NCI-H187 (cell line): ENCODE measurements around the gene CLSTN2.

Experiments used
- DNase-seq, 2 experiments: peaks; one replicate each; lab custom pipeline; 2025; lab: John Stamatoyannopoulos, UW

Gene CLSTN2

DNA sequence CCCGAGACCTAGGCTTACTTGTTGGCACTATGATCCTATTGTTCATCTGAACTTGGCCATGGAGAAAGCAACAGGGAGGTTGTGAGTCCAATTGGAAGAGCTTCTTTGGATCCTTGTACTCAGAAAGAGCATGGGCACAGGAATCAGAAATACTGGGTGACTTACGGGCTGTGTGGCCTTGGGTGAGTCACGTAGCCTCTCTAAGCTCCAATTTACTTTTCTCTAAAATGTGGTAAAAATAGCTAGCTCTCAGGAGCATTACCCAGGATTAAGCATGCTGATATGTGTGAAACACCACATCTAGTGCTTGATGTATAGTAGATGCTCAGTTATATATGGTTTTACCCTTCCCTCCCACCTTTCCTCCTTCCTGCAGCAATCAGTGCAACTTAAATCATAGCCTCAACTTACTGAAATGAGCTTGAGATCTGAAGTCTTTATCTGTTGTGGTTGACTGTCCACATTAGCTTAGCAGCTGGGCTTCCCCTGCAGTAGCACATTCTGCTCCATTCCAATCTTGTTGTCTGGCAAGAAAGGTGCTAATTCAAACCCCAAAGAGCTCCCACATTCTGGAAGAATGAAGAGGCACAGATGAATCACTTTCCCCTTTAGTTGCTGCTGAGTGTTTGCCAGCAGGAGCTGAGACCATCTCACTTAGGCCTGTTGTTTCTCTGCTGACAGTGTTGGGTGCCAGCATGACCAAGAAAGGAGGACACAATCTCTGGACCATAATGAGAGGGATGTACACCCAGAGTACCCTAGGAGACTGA is 443.8 kb downstream of the CLSTN2 start:
- DNase-seq, result no peak

DNA sequence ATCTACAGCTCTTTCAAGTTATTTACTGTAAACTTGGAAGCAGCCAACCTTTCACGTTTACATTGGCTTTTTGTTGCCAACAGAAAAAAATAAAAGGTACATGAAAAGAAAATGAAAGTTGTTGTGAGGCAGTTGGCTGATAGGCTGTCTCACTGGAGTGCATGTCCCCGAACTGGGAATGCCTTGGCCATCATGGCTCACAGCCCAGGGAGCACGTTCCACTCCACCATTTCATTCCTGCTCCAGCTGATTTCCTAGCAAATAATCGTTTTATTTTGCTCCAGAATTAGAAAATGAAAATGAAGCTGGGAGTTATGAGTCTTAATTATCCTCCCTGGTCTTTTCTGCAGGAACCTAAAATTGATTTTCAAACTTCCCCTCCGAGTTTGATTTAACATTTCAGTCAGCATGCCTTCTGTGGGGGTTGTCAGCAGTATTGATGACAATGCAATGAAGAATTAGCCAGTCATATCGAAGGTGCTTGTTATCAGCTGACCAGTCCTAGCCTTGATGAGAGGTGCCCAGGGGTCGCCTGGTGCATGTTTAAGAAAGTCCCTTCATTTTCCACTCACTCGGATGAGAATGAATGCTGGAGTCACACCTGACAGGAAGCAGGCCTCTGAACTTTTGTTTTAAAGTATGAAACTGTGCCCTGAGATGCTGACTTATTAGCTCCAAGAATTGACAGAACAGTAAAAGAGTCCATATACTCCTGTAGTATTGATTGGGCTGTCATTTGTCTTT is 449.2 kb downstream of the CLSTN2 start:
- no peak for DNase-seq

DNA sequence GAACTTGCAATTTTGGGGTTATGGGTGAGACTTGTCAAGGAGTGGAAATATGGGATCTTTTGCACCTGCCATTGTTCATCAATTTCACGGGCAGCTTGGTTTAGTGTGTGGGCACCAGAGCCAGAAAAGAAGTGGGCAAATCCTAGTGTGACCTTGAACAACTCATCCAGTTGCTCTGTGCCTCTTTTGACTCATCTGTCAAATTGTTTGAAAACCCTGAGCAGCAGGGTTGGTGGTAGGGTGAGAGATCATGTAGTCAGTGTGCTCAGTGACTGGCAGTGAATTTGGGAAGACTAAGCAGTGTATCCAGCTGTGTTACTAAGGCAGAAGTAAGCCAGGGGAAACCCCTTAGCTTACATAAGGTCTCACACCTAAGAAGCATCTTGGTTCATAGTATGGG is 449.9 kb downstream of the CLSTN2 start:
- DNase-seq, result no peak

DNA sequence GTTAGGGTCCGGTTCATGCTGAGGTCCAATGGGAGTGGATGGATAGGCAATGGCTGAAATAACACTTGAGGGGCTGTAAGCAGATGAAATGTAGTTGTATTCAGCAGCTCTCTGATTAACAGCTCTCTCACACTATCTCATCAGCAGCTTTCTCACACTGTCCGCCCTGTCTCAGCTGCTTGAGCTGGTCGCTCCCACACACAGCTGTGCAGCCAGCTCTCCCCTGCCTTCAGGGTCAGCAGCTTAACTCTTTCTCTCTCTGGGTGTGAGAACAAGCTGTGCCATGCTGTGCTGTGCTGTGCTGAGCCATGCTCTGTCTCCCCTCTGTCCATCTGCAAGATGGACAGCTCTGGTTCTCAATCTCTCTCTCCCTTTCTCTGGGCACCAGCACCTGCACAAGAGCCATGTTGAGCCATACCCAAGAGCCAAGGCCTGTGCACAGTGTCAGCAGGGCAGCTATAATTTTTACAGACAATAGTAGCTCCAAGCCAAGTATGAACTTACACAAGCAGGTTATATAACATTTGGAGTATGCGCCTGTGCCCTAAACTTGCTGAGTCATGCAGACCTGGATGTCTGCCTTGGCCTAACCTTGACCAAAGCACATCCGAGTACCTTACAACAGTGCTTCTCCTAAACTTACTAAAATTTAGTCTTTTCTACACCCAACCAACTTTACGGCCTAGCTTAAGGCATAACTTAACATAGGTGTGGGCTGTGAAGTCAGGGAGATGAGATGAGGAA is 451.5 kb downstream of the CLSTN2 start:
- no peak for DNase-seq

DNA sequence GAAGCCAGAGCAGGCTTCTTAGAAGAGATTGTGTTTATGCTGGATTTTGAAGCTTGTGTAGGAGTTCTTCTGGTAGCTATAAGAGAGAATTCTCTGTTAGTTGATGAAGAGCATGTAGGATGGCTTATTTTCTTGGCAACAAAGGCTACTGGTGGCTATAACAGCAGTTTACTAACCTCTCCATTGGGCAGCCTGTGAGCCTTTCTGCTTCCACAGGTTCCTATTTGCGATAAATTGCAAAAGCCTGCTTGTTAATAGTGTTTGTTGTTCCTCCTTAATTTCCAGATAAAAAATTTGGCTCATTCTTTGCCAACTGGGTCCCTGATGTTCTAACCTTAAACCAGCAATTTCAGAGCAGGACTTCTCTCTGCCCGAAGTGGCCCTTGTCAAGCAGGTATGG is 452.3 kb downstream of the CLSTN2 start:
- no peak for DNase-seq

DNA sequence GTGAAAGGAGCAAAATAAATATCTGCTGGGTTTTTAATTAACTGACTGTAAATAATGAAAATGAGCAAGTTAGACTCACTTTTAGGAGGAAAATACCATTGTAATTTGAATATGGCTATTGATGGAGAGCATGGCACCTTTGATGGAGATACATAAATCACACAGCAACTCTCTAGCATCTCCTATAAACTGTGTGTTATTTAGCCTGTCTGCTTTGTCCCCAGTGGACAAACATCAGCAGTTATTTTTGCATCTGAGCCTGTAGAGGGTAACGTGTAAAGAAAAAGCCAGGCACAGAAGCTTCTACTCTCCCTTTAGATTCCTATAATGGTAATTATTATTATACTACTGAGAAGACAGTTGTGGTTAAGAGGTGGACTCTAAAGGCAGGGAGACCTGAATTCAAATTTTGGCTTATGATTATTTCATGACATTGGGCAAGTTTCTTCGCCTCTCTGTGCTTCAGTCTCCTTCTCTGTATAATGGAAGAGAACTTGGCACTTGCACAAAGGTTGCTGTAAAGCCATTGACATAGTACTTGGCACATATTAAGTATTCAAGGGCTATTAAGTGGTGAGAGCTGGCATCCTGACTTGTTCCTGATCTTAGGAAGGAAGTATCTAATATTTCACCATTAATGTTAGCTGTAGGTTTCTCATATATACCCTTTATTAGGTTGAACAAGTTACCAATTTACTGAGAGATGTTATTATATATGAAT is 453.4 kb downstream of the CLSTN2 start:
- DNase-seq, result no peak

DNA sequence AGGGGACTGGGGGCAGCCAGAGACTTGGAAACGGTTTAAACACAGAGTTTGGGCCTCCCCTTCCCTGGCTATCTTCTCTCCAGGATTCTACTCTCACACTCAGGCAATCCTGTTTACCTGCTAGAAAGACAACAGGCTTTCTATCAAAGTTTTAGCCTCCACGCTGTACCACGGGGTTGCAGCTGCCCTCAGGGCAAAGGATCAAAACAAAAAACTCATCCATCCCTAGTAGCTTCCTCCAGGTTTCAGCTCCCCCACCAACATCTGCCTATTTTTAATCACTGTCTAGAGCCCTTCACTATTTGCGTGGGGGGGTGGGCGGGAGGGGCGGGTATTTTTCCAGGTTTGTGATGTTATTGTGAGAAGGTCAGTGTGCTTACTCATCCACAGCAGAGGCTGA is 456.1 kb downstream of the CLSTN2 start:
- DNase-seq, result no peak

DNA sequence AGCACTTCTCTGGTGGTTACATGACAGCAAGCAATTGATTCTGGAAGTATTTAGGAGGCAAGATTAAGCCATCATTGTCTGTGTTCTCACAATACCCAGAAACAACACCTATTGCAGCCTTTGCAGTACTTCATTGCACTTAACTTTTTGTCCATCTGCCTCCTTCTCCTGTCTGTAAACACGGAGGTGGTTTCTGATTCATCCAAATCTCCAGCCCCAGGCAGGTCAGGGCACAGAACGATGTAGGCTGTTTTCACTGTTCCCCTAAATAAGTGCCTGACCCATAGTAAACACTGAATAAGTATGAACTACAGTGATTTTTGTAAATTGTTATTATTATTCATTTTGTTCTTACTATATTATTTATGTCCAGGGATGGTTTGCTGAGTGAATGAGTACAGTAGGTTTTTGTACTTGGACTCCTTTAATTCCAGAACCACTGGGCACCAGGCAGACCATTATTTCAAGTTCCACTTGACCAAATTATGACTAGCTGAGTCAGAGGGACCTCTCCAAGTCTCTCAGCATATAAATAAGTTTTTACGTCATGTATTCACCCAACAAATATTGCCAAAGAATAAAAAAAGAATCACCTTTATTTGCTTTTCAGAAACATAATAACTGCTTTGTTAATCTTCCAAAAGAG is 459.6 kb downstream of the CLSTN2 start:
- no peak for DNase-seq

DNA sequence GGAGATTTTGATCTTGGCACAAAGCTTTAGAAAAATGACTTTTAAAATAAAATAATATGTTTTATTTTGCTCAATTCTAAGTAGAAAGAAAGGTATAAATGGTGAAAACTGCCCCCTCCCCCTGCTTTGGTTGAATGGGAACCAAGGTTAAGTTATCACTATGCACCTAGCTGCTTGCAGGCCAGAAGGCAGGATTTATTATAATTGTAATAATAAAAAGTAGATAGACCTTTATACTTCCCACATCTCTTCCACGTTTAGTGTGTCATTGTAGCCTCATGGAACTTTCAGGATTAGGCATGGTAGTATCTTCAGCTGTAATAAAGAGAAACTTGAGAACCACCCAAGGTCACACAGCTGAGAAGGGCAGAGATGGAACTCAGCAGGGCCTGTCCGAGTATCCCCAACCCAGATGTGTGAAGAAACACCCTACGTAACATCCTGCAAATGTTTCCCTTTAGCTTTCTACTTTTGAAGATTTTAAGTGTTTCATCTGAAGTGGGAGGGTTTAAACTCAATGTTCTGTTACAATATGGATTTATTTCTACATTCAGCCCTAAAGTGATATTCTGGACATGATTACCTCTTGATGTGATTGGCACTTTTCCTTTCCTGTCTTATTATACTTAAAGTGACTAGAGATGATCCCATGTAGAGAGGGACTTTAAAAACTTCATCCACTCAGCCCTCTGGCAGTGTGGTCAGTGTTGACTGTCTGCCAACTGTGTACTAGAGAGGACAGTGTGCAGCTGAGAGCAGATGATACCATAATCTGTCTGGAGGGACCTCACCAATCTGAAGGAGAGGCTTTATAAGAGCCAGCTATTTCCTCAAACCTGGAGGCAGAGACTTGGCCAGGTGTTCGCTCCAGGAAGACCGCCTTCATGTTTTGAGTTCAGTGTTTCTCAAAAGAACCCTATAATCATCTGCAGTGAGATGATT is 460.4 kb downstream of the CLSTN2 start:
- no peak for DNase-seq

DNA sequence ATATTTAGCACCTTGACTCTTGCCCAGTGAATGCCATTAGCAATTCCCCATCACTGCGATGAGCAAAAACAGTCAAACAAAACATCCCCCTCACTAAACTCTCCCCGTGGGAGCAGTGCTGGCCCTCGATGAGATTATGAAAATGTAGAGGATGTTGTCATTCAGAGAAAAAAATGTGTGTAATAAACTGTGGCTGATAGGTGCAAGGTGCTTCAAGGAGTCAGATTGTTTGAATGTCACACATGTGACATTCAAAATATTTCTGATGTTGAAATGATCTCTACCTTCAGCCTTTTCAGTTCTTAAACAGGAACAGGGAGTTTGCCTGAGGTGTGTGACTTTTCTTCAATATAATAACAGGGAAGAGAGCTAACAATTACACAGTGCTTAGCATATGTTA is 461.1 kb downstream of the CLSTN2 start:
- no peak for DNase-seq

DNA sequence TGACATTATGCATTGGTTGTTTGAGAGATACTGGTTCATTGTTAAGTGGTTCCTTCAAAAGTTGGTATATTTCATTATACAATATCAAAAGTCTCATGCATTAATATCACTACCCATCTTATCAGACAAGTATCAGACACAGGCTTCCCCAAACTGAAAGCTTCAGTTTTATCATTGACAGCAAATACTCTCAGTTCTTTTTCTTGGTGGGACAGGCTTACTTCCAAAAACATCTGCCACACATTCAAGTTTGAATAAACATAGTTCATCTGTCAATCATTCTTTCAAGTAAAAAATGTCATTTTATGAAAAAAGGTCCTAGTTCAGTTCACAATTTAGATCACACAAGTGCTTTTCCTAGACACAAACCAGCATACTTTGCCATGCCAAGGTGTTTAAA is 462.9 kb downstream of the CLSTN2 start:
- no peak for DNase-seq

DNA sequence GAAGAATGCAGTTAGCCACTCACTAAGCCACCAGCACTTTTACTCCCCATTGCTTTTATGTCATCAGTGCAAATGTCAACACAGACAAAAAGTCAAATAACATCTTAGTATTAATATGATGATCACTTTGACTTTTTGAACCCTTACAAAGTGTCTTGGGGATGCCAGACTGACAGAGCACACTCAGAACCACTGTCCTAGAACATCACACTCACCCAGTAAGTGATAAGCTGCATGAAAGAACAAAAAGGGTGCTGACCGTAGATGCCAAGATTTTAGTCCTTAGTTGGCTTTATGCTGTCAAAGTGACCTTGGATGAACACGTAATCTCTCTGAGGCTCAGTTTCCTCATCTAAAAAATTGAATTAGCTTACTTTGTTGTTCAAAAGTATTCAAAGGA is 463.4 kb downstream of the CLSTN2 start:
- no peak for DNase-seq

DNA sequence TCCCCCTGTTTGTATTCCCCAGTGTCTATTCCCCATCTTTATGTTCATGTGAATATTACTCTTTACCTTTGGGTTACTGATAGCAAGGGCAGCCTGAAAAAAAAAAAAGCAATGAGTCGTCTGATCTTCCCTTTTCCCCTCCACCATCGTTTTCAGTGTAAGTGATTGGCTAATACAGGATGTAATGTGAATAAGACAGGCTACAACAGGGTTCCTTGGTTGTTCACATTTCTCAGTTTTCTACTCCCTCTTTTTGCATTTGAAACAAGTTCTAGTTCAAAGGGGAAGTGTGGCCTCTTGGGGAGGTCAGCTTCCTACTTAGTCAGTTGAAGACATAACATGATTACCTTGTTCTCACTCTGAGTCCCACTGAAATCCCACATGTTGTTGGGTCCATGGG is 464.9 kb downstream of the CLSTN2 start:
- no peak for DNase-seq

DNA sequence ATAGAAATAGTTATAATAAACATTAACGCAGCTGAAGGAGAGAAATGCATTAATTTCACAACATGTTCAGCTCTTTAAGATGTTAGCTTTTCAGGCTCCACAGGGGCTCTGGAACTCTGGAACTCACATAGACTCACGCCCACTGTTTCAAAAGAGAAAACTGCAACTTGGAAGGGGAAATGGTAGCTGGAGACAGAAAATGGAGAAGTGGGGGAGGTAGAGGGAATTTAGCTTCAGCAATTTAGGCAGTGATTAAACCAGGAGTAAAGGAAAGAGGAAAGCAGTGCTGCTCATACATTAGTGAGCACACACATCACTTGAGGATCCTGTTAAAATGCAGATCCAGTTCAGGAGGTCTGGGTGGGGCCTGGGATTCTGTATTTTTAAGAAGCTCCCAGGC is 468.1 kb downstream of the CLSTN2 start:
- no peak for DNase-seq

DNA sequence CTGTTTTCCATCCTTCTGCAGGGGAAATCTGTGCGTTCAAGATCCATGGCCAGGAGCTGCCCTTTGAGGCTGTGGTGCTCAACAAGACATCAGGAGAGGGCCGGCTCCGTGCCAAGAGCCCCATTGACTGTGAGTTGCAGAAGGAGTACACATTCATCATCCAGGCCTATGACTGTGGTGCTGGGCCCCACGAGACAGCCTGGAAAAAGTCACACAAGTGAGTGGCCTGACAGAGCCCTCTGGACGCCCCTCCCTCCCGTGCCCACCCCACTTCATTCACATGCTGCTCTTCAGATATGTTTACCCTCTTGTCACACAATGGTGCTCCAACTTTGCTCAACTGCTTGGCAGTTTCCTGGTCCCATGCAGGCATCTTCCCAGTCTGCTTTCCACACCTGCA is 468.6 kb downstream of the CLSTN2 start:
- peak; percentile 83 to 86 for DNase-seq

DNA sequence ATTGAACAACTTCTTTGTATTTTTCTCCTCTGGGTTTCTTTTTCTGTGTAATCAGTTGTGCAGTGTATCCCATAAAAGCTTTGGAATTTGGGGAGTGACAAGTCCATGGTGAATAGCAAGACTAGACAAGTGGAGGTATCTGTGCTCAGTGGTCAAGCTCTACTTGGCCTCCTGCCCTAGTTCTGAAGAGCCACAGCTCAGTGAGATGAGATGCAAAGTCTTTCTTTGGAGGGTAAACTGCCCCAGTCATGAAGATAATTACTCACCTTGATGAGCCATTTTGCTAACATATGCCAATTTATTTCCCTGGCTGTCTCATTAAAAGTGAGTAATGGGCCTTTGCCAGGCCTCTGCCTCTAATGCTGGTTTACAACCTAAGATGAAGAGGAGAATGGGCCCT is 471.7 kb downstream of the CLSTN2 start:
- no peak for DNase-seq

DNA sequence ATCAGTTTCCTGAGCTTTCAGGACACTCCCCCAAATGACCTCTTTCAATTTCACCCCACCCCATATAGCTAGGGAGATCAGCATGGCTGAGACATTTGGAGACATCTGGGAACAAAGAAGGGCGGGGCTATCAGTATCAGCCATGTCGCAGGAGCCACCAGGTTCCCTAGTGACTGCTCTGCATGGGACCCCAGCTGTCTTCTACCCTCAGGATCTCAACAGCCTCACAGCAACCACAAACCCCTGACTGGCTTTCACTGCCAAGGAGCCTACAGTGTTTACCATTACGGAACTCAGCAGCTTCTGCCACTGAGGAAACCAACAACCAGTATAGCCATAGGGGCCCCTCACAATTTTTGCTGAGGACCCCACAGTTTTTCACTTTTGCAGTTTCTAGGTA is 473.3 kb downstream of the CLSTN2 start:
- DNase-seq, result no peak

DNA sequence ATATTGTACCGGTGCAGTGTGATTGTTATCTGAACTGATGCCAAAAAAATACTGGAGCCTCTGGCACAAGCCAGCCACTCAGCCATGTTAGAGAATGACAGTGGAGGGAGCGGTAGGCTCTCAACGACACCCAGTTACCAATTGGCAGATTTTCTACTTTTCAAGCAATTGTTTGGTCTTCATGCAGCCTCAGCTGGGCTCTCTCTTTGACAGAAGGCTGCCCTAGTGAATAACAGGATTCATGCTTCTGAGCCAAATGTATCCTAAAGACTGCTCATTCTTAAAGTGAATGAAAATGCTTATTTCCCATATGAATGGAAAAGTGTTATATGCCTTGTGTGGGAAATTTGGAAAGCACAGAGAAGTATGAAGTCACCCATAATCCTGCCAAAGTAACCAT is 481.7 kb downstream of the CLSTN2 start:
- DNase-seq, result no peak

DNA sequence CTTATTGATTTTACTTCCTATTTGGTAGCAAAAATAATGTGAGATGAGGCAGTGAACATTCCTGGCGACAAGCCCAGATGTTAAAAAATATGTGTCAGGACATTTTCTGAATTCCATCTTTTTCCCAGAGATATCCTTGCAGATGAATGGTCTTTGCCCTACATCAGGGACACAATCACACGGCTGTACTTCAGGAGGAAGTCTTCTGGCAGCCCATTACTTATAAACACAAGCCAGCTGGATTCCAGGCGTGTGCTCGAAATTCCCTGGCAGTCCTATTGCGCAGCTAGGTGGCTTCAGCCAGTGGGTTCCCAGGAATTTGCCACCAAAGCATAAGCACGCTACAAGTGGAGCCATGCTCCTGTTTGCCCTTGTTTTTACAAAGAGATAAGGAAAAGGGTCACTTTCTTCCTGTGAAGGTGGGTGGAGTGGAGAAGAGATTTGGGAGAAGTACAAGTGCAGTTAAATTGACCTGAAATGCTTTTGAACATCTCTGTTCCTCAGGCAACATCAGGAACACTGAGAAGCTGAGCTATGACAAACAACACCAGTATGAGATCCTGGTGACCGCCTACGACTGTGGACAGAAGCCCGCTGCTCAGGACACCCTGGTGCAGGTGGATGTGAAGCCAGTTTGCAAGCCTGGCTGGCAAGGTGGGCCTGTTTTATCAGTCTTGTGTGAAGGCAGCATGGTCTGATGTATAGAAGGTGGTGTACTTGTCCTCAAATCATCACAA is 485.8 kb downstream of the CLSTN2 start:
- no peak for DNase-seq

DNA sequence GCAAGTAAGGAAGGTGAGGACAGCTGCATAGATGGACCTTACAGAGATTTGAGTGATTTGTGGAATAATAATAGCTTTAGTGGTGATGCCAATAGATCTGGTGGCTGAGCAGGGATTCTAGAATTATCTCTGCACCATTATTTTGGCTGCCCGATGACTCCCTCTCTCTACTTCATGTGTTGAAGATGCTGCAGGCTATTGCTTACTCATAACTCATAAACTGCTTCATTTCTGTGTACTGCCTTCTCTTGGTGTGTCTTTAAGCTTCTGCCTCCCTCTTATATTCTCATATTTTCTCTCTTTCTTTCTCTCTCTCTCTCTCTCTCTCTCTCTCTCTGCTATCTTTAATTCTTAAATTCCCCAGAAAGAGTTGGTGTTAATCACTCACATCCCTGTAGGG is 486.9 kb downstream of the CLSTN2 start:
- no peak for DNase-seq
